Ascending aorta (tissue), 2 donors: Measurements from ENCODE around the gene CIT. TPM values are rescaled to one million over a fixed set of nuclear protein-coding genes. Genes with fewer than 3 reads are reported as not detected.

Source experiments
- DNase-seq, 2 donors: peaks; one replicate each; pipeline ENCODE4 v3.0.0-alpha.2; 2019; ENCODE audit warnings: low spot score in 2 of 2
- H3K27ac ChIP-seq, 2 donors: fragments of 200-600 bp; sonication (generic); one replicate each; pipeline ENCODE4 v1.5.1; 2016 to 2017; ENCODE audit warnings: mild to moderate bottlenecking in 1 of 2
- H3K27me3 ChIP-seq: fragments of 200-600 bp; sonication (generic); one replicate; pipeline ENCODE4 v1.5.1; 2017
- H3K36me3 ChIP-seq, 2 donors: fragments of 200-600 bp; sonication (generic); one replicate each; pipeline ENCODE4 v1.5.1; 2016
- H3K4me1 ChIP-seq, 2 donors: fragments of 200-600 bp; sonication (generic); one replicate each; pipeline ENCODE4 v1.5.1; 2016 to 2017; ENCODE audit warnings: mild to moderate bottlenecking in 1 of 2
- H3K4me3 ChIP-seq, 2 donors: fragments of 200-600 bp; sonication (generic); one replicate each; pipeline ENCODE4 v1.5.1; 2016 to 2017; ENCODE audit warnings: mild to moderate bottlenecking in 1 of 2
- H3K9me3 ChIP-seq, 2 donors: fragments of 200-600 bp; sonication (generic); one replicate each; pipeline ENCODE4 v1.5.1; 2016
- CTCF ChIP-seq, 3 experiments: fragments of 200-600 bp in 2 of 3; fragments of 450-650 bp in 1 of 3; sonication (generic) in 2 of 3; IDR thresholded peaks; one replicate each; pipeline ENCODE4 v1.5.1; 2016 to 2019; ENCODE audit warnings: antibody characterized with exemption in 3 of 3, mild to moderate bottlenecking in 1 of 3, moderate library complexity in 1 of 3
- intact Hi-C: fragments of 100-400 bp; cut with DNase I; formaldehyde crosslinking; loops from one replicate; pipeline ENCODE4 v1.15.1; 2023
- total RNA-seq: library from RNA; depleted of rRNA; stranded (reverse); fragments of >200 nt; gene quantifications from one replicate; pipeline ENCODE4 v1.1.0, GENCODE V29; 2016

Gene CIT
- total RNA-seq, 1 donor from 2014 or later: 1.2 TPM

- no peak for TF ChIP-seq CTCF (IDR thresholded peaks at IDR 0.05)
- Histone ChIP-seq H3K9me3 (no peaks in the 10 kb centered on the region), H3K36me3 (no peaks in the 10 kb centered on the region), H3K27ac (no peak overlapping the region), H3K27me3 (no peaks in the 10 kb centered on the region), H3K4me1 (no peaks in the 10 kb centered on the region), H3K4me3 (no peak overlapping the region)
- intact Hi-C loops: no loop called here
- no peak for DNase-seq
Measured at GRCh38 chr12:119828300-119828699, 48.8 kb downstream of the CIT start.

GRCh38 chr12:119827760-119828159 is 49.4 kb downstream of the CIT start:
- intact Hi-C loops: no loop called here
- H3K27ac ChIP-seq: no peak overlapping the region

DNA sequence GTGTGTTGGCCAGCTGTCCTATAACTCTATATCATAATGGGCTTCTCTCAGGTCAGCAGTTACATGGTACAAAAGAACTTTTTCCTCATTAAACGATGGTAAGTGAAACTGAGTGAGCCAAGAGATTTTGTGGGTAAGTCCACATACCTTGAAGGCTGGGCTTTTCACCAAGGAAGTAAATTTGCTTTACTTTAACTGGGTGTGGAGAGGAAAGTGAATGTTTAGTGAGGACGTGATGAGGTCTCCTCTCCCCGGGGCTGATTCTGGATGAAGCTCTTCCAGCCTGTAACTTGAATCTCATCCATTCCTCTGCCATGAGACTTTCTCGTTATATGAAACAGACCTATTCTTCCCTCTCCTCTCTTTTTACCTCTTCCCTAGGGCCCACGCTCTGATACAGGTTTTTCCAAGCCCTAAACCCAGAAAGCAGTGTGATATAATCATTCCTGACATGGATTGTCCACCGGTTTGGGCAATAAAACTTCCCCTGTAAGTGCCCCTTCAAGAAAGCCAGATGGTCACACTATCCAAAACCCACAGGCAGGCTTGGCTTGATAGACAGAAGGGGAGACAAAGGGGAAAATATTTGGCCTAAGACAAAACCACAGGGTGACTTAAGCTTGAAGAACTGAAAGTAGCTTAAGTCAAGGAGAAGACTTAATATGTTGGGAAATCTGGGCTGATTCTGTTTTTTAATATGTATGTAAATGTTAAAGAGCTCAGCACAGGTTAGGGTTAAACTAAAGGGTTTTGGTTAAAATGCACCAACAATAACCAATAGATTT is 50.3 kb downstream of the CIT start:
- intact Hi-C loops: no loop called here
- no peak for TF ChIP-seq CTCF (IDR thresholded peaks at IDR 0.05)
- H3K4me1 ChIP-seq: no peaks in the 10 kb centered on the region
- H3K9me3 ChIP-seq: no peaks in the 10 kb centered on the region
- H3K36me3 ChIP-seq: no peaks in the 10 kb centered on the region
- H3K27ac ChIP-seq: no peak overlapping the region
- DNase-seq: no peak
- H3K4me3 ChIP-seq: no peak overlapping the region
- no peaks in the 10 kb centered on the region for H3K27me3 ChIP-seq

More at GRCh38 chr12:119827760-119828159, 49.4 kb downstream of the CIT start:
- no peak for TF ChIP-seq CTCF (IDR thresholded peaks at IDR 0.05)
- no peak overlapping the region for H3K4me3 ChIP-seq
- DNase-seq: no peak
- H3K36me3 ChIP-seq: no peaks in the 10 kb centered on the region
- H3K27me3 ChIP-seq: no peaks in the 10 kb centered on the region
- H3K9me3 ChIP-seq: no peaks in the 10 kb centered on the region
- no peaks in the 10 kb centered on the region for H3K4me1 ChIP-seq

GRCh38 chr12:119825262-119825661 is 51.9 kb downstream of the CIT start:
- intact Hi-C loops: no loop called here
- no peak for TF ChIP-seq CTCF (IDR thresholded peaks at IDR 0.05)
- no peak for DNase-seq
- H3K9me3 ChIP-seq: no peaks in the 10 kb centered on the region
- no peaks in the 10 kb centered on the region for H3K4me1 ChIP-seq
- H3K4me3 ChIP-seq: no peak overlapping the region
- H3K27ac ChIP-seq: no peak overlapping the region
- no peaks in the 10 kb centered on the region for H3K36me3 ChIP-seq
- H3K27me3 ChIP-seq: no peaks in the 10 kb centered on the region

DNA sequence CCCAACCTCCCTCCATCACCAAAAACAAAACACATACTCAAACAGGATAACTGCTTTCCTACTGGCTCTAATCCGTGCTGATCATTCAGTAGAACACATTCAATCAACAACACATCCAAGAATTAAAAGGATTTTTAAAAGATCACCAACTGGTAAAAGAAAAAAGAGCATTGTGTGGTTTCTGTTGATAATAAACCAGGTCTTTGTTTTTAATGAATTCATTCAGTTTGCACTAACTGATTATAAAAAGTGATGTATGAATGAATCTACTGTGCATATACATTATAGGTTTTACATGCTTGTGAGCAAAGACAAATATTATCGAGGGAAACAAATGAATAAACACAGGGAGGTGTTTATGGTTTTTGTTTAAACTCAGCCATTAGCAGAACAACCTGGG is 55.1 kb downstream of the CIT start:
- no peaks in the 10 kb centered on the region for H3K9me3 ChIP-seq
- no peaks in the 10 kb centered on the region for H3K4me1 ChIP-seq
- H3K4me3 ChIP-seq: no peak overlapping the region
- DNase-seq: no peak
- no peak for TF ChIP-seq CTCF (IDR thresholded peaks at IDR 0.05)
- no peaks in the 10 kb centered on the region for H3K36me3 ChIP-seq
- H3K27me3 ChIP-seq: no peaks in the 10 kb centered on the region
- intact Hi-C loops: no loop called here
- H3K27ac ChIP-seq: no peak overlapping the region
